GM13976 (cell line): ENCODE results near the gene NBEA.
"Not testable (repeated sequence)": the region's sequence is repeated elsewhere in the genome, so short reads cannot be mapped to it uniquely, and the experiment has no call there.

Source experiments
- DNase-seq: peaks from one replicate; pipeline ENCODE4 v3.0.0; 2012; ENCODE audit warnings: low spot score
- in situ Hi-C: fragments of 300-500 bp; cut with MboI; formaldehyde crosslinking; loops from one replicate; pipeline ENCODE4 v1.12.0; 2022; ENCODE audit warnings: low sequenced_read_pairs, mixed read lengths, inconsistent platforms; ENCODE audit not compliant: unreplicated experiment
- TF ChIP-seq, protein P1 (sequence below): IDR thresholded peaks from 2 replicates; pipeline ENCODE4 v1.5.1; 2012; ENCODE audit warnings: borderline replicate concordance, mild to moderate bottlenecking; ENCODE audit not compliant: insufficient read depth; ENCODE audit errors: extremely low read depth, missing control alignments, control extremely low read depth

NBEA gene

DNA sequence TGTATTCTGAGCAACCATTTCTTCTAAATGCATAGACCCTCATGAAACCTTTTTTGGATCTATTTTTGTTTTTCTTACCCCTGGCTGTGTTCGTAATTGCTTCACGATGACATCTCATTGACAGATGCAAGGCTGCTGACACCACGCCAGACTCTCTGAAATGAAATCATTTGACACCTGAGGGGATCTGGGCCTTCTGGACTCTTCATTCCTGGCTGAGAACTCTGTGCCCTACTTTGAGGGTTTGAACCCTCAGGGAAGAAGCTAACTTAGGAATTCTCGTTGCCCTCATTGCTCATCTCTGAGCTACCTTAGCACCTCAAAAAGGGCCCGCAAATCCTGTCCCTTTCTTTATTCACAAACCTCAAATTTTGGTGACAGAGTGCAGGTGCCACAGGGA is 40.5 kb upstream of the NBEA start:
- in situ Hi-C loops, result no loop called here
- TF ChIP-seq, protein P1, sequence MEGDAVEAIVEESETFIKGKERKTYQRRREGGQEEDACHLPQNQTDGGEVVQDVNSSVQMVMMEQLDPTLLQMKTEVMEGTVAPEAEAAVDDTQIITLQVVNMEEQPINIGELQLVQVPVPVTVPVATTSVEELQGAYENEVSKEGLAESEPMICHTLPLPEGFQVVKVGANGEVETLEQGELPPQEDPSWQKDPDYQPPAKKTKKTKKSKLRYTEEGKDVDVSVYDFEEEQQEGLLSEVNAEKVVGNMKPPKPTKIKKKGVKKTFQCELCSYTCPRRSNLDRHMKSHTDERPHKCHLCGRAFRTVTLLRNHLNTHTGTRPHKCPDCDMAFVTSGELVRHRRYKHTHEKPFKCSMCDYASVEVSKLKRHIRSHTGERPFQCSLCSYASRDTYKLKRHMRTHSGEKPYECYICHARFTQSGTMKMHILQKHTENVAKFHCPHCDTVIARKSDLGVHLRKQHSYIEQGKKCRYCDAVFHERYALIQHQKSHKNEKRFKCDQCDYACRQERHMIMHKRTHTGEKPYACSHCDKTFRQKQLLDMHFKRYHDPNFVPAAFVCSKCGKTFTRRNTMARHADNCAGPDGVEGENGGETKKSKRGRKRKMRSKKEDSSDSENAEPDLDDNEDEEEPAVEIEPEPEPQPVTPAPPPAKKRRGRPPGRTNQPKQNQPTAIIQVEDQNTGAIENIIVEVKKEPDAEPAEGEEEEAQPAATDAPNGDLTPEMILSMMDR, result no peak
- DNase-seq, result no peak

DNA sequence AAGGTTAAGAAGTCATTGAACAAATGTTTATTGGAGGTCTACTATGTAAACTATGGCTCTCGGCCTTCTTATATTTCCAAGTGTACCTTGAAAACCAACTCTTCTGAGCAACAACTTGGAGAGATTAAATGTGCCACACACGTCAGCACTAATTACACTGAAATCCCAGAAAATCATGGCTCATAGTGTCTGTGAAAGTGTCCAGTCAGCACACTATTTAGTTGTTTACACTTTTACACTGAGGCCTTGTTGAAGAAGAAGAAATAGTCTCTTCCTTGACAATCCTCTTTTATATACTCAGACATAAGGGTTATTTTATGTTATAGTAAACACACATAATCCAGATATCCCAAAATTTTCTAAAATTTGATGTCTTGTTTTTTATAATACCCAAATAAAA is 30.9 kb upstream of the NBEA start:
- in situ Hi-C loops, result no loop called here
- TF ChIP-seq, protein P1, result no peak
- DNase-seq, result no peak

DNA sequence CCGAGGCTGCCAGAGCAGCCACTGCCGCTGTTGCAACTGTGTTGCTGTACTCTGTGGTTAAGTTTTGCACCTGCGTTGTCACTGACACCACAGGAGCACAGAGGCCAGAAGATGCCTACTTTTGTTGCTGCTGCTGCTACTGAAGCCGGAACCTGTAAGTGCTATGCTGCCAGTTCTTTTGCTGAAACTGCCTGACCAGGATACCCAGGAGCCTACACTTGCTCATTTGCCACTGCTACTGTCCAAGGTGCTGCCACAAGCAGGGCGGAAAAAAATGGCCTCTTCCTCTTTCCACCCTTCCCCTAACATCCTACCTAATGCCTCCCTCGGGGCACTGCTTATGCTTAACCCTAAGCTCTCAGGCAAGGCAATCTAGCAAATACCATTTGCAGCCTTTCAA is 29.0 kb upstream of the NBEA start:
- in situ Hi-C loops, result no loop called here
- DNase-seq, result no peak
- TF ChIP-seq, protein P1, result no peak

DNA sequence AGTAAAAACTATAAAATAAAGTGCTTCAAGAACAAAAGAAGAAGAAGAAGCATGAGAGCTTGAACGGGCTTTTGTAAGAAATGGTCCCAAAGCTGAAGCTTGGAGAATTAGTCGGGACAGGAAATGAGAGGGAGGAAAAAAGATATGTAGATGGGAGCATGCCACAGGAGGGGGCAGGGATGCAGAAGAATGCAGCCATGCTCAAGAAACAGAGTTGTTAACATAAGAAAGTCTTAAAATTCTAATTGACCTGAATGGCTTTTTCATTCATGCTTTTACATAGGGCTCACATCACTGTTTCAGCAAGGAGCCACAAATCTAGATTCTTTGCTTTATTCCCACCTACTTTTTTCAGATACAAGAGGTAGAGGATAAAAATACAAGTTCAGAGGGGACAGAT is 27.7 kb upstream of the NBEA start:
- in situ Hi-C loops, result no loop called here
- DNase-seq, result no peak
- TF ChIP-seq, protein P1, result no peak

DNA sequence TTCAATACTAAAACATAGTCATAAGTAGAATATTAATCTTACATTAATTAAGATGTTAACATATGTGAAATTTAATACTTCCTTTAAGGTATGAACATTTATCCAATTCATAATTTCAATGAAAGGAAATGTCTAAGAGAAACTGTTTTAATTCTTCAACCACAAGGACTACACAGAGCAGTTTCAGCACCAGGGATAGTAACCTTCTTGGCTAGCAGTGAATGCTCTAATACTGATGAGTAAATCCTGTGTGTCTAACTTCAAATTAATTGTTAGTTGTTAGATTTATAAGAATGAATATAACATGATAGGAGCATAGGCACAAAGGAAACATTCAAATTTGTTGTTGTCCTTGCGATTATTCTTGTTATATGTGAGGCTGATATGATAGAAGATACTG is 15.6 kb upstream of the NBEA start:
- in situ Hi-C loops, result no loop called here
- DNase-seq, result no peak
- TF ChIP-seq, protein P1, result no peak

DNA sequence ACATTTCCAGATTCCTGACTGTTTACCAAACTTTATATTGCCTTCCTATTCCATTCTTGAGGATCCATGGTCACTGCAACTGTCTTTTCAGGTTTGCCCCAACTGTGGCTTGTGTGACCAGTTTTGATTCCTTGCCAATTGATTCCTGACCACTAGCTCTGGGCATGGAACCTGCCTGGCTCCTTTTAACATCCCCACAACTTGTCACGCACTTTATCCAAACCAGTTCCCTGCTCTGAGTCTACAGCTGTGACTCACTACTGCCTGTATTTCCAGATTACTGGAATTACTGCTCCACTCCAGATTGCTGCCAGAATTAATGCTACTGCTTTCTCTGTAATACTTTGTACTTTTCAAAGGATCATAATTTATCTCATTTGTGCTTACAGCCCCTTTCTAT is 13.4 kb upstream of the NBEA start:
- DNase-seq, in situ Hi-C loops: not testable (repeated sequence)

DNA sequence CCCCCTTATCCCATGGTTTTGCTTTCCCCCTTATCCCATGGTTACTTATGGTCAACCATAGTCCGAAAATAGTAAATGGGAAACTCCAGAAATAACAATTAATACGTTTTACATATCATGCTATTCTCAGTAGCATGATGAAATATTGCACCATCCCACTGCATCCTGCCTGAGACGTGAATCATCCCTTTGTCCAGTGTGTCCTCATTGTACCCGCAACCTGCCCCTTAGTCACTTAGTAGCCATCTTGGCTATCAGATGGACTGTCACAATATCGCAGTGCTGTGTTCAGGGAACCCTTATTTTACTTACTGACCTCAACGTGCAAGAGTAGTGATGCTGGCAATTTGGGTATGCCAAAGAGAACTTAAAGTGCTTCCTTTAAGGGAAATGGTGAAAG is 10.5 kb upstream of the NBEA start:
- in situ Hi-C loops, result no loop called here
- TF ChIP-seq, protein P1, result no peak
- no peak for DNase-seq
